HEK293 (cell line): Measurements from ENCODE around the gene MADCAM1.
A peak's percentile ranks its signal among the peaks of the same experiment; 100 is the strongest.

Experiments used
- GLIS1 ChIP-seq: fragments of 450-650 bp; formaldehyde crosslinking; IDR thresholded peaks from 2 replicates; pipeline ENCODE4 v1.5.1; 2016; ENCODE audit warnings: missing biosample characterization, missing genetic modification characterization
- INSM2 ChIP-seq: fragments of 450-650 bp; formaldehyde crosslinking; IDR thresholded peaks from 2 replicates; pipeline ENCODE4 v1.5.1; 2016; ENCODE audit warnings: missing biosample characterization, missing genetic modification characterization
- KLF1 ChIP-seq: fragments of 450-650 bp; formaldehyde crosslinking; IDR thresholded peaks from 2 replicates; pipeline ENCODE4 v1.5.1; 2016; ENCODE audit warnings: missing biosample characterization, missing genetic modification characterization
- PRDM10 ChIP-seq: fragments of 450-650 bp; formaldehyde crosslinking; IDR thresholded peaks from 2 replicates; pipeline ENCODE4 v1.5.1; 2016; ENCODE audit warnings: missing biosample characterization, missing genetic modification characterization
- PRDM2 ChIP-seq: fragments of 450-650 bp; formaldehyde crosslinking; IDR thresholded peaks from 2 replicates; pipeline ENCODE4 v1.5.1; 2016; ENCODE audit warnings: missing biosample characterization, missing genetic modification characterization, borderline replicate concordance
- PRDM4 ChIP-seq: fragments of 450-650 bp; formaldehyde crosslinking; IDR thresholded peaks from 2 replicates; pipeline ENCODE4 v1.5.1; 2017; ENCODE audit warnings: missing biosample characterization, missing genetic modification characterization
- SCRT2 ChIP-seq: fragments of 450-650 bp; formaldehyde crosslinking; IDR thresholded peaks from 2 replicates; pipeline ENCODE4 v1.5.1; 2016; ENCODE audit warnings: missing biosample characterization, missing genetic modification characterization
- ZBTB48 ChIP-seq: fragments of 450-650 bp; formaldehyde crosslinking; IDR thresholded peaks from 2 replicates; pipeline ENCODE4 v1.5.1; 2016; ENCODE audit warnings: missing biosample characterization, missing genetic modification characterization
- ZNF2 ChIP-seq: fragments of 450-650 bp; formaldehyde crosslinking; IDR thresholded peaks from 2 replicates; pipeline ENCODE4 v1.5.1; 2016; ENCODE audit warnings: missing biosample characterization, missing genetic modification characterization
- ZNF280C ChIP-seq: fragments of 450-650 bp; formaldehyde crosslinking; IDR thresholded peaks from 2 replicates; pipeline ENCODE4 v1.5.1; 2016; ENCODE audit warnings: missing biosample characterization, missing genetic modification characterization
- ZNF473 ChIP-seq: fragments of 450-650 bp; formaldehyde crosslinking; IDR thresholded peaks from 2 replicates; pipeline ENCODE4 v1.5.1; 2017; ENCODE audit warnings: missing biosample characterization, missing genetic modification characterization
- ZNF549 ChIP-seq: fragments of 450-650 bp; IDR thresholded peaks from 2 replicates; pipeline ENCODE4 v1.5.1; 2018; ENCODE audit warnings: missing biosample characterization, missing genetic modification characterization, mild to moderate bottlenecking, inconsistent platforms, moderate library complexity
- ZNF585B ChIP-seq: fragments of 450-650 bp; formaldehyde crosslinking; IDR thresholded peaks from 2 replicates; pipeline ENCODE4 v1.5.1; 2016; ENCODE audit warnings: missing biosample characterization, missing genetic modification characterization
- ZNF629 ChIP-seq: fragments of 450-650 bp; formaldehyde crosslinking; IDR thresholded peaks from 2 replicates; pipeline ENCODE4 v1.5.1; 2017; ENCODE audit warnings: missing biosample characterization, missing genetic modification characterization
- ZNF76 ChIP-seq: fragments of 450-650 bp; formaldehyde crosslinking; IDR thresholded peaks from 2 replicates; pipeline ENCODE4; 2016; ENCODE audit warnings: low read depth, missing biosample characterization, missing genetic modification characterization, borderline replicate concordance
- ZNF777 ChIP-seq: fragments of 450-650 bp; formaldehyde crosslinking; IDR thresholded peaks from 2 replicates; pipeline ENCODE4 v1.5.1; 2017; ENCODE audit warnings: missing biosample characterization, missing genetic modification characterization, borderline replicate concordance
- ZNF791 ChIP-seq: fragments of 450-650 bp; formaldehyde crosslinking; IDR thresholded peaks from 2 replicates; pipeline ENCODE4 v1.5.1; 2016; ENCODE audit warnings: missing biosample characterization, missing genetic modification characterization
- ZSCAN18 ChIP-seq: fragments of 450-650 bp; formaldehyde crosslinking; IDR thresholded peaks from 2 replicates; pipeline ENCODE4 v1.5.1; 2016; ENCODE audit warnings: missing biosample characterization, missing genetic modification characterization
- ZSCAN30 ChIP-seq: fragments of 450-650 bp; IDR thresholded peaks from 2 replicates; pipeline ENCODE4 v1.5.1; 2018; ENCODE audit warnings: missing biosample characterization, mild to moderate bottlenecking, missing genetic modification characterization, moderate library complexity

MADCAM1 gene

GRCh38 chr19:532561-533363 lies 36.5 kb downstream of the MADCAM1 start (continued):
- TF ChIP-seq ZNF473 (tag by site-specific recombination) (no peak), PRDM4 (tag by site-specific recombination) (peak; percentile 97), ZSCAN30 (tag by site-specific recombination) (no peak), ZNF777 (no peak), ZNF585B (no peak), ZNF76 (tag by site-specific recombination) (no peak), ZNF791 (tag by site-specific recombination) (no peak), ZSCAN18 (tag by site-specific recombination) (no peak), GLIS1 (tag by site-specific recombination) (peak; percentile 32), ZNF280C (no peak), ZBTB48 (tag by site-specific recombination) (no peak), INSM2 (tag by site-specific recombination) (no peak), KLF1 (tag by site-specific recombination) (peak; percentile 10; the same call in 1 of the 2 replicates), ZNF2 (tag by site-specific recombination) (no peak), ZNF549 (tag by site-specific recombination) (no peak), ZNF629 (no peak), PRDM10 (tag by site-specific recombination) (no peak), SCRT2 (tag by site-specific recombination) (peak; percentile 87), PRDM2 (no peak)
